ENCODE measurements around the gene NTN5.

The NTN5 gene

GRCh38 chr19:48614436-48615230 lies 58.2 kb downstream of the NTN5 start, which contains the start of gene FAM83E:
Gene FAM83E (minus strand): TSS chr19:48615076. CDS start chr19:48613372, 1,704 bp downstream.
- DNase-seq (ENCODE audit: low spot score), result no peak

DNA sequence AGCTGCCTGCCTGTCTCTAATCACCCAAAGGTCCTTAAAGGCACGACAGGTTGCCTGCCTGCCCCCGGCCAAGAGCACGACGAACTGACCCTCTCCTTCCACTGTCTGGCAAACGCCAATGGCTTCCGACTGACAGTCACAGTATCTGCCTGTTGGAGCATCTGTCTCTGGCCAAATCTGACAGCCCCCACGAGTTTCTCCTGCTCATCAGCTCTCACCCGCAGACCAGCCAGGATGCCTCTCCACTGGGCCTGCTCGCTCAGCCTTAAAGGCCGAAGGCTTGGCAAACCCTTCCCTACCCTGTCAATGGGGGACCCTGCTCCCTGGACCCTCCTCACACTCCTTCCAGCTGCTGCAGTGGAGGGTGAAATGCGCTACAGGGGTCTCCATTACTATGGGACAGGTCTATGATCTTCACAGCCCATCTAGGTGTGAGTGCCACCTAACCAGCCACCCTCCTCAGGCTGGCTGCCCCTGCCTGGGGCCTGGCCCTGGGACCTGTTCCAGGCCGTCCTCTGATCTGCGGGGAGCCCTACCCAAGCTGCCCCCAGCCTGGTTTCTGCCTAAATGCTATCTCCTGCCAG lies 58.9 kb downstream of the NTN5 start:
- no peak for DNase-seq (ENCODE audit: low spot score)

DNA sequence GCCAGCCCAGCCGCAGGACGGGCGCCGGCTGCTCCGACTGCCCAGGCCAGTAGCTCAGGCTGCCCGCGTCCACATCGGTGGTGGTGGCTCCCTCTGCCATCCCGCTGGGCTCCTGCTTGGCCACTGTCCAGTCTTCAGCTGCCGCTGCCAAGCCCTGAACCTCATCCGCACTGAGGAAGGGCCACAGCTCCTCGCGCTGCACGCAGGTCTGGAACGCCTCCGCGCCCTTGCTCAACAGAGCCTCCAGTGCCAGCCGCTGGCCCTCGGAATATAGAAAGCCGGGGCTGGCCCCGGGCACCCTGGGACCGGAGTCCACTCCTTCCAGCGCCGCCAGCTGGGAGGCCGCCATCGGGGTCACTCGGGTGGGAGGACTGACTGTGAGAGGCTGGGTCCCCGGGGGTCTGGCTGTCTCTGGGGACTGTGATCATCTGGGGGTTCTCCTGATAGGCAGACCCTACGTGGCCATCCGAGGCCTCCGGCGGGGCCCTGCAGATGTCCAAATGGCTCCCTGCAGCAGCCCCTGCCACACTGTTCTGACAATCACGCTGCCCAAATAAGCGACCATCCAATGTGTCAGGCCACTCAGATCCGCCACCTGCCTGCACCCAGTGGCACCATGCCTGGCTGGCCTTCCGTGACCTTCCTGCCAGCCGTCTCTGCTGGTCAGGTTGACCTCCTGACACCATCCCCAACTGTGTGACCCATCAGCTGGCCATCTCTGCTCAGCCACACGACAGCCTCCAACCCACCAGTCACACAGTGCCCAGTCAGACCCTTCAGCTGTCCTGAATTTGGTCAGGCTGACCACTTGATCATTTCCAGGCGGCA lies 59.6 kb downstream of the NTN5 start:
- no peak for DNase-seq (ENCODE audit: low spot score)

- DNase-seq (ENCODE audit: low spot score), result no peak
Observed at GRCh38 chr19:48611872-48612271, 60.9 kb downstream of the NTN5 start.

Measured in AG08396 (cell line).